Mesenchymal stem cell (in vitro differentiated cells and primary cell): ENCODE data around the gene PHOSPHO1.

Experiments
- DNase-seq: peaks from one replicate; pipeline ENCODE4 v3.0.0-alpha.2; 2013
- H2AFZ ChIP-seq: one replicate; pipeline ENCODE4 v1.6.1; 2013; ENCODE audit warnings: low read depth, mild to moderate bottlenecking, control low read depth, inconsistent platforms, low read length, moderate library complexity
- H2AK5ac ChIP-seq: 2 replicates; pipeline ENCODE4 v1.6.1; 2013; ENCODE audit warnings: low read length, moderate library complexity, mild to moderate bottlenecking, inconsistent platforms; ENCODE audit not compliant: severe bottlenecking
- H2BK120ac ChIP-seq: one replicate; pipeline ENCODE4 v1.6.1; 2013; ENCODE audit warnings: low read depth, mild to moderate bottlenecking, inconsistent platforms, low read length, moderate library complexity
- H2BK12ac ChIP-seq, 2 experiments: one replicate each; pipeline ENCODE4 v1.6.1; 2013; ENCODE audit warnings: inconsistent platforms in 2 of 2, low read length in 2 of 2, mild to moderate bottlenecking in 2 of 2, moderate library complexity in 2 of 2, control low read depth in 1 of 2
- H2BK15ac ChIP-seq: one replicate; pipeline ENCODE4 v1.6.1; 2013; ENCODE audit warnings: mild to moderate bottlenecking, low read depth, inconsistent platforms; ENCODE audit not compliant: poor library complexity, severe bottlenecking
- H2BK5ac ChIP-seq: 2 replicates; pipeline ENCODE4 v1.6.1; 2013; ENCODE audit warnings: low read depth, mild to moderate bottlenecking, low read length, control low read depth, inconsistent platforms; ENCODE audit not compliant: poor library complexity, severe bottlenecking
- H3K14ac ChIP-seq, 2 experiments: one replicate each; pipeline ENCODE4 v1.6.1; 2013; ENCODE audit warnings: inconsistent platforms in 2 of 2, low read length in 2 of 2, control low read depth in 1 of 2, mild to moderate bottlenecking in 1 of 2, moderate library complexity in 1 of 2
- H3K18ac ChIP-seq, 2 experiments: one replicate each; pipeline ENCODE4 v1.6.1; 2013; ENCODE audit warnings: inconsistent platforms in 2 of 2, low read length in 2 of 2, control low read depth in 1 of 2, low read depth in 1 of 2, mild to moderate bottlenecking in 1 of 2
- H3K23ac ChIP-seq, 2 experiments: one replicate each; pipeline ENCODE4 v1.6.1; 2013; ENCODE audit warnings: inconsistent platforms in 2 of 2, low read length in 2 of 2, mild to moderate bottlenecking in 2 of 2, moderate library complexity in 2 of 2, control low read depth in 1 of 2
- H3K27ac ChIP-seq: 2 replicates; pipeline ENCODE4 v1.5.1; 2013; ENCODE audit warnings: mild to moderate bottlenecking, moderate library complexity, low read length, control low read depth, inconsistent platforms; ENCODE audit not compliant: poor library complexity, severe bottlenecking
- H3K27me3 ChIP-seq, 2 experiments: 2 replicates each; pipeline versions ENCODE4 v1.6.1 to v1.7.0; 2013; ENCODE audit warnings: low read length in 2 of 2, mild to moderate bottlenecking in 2 of 2, moderate library complexity in 2 of 2, control low read depth in 1 of 2, inconsistent platforms in 1 of 2; ENCODE audit not compliant: control insufficient read depth in 1 of 2, insufficient read depth in 1 of 2
- H3K36me3 ChIP-seq, 2 experiments: 2 replicates each; pipeline versions ENCODE4 v1.6.1 to v1.7.0; 2013; ENCODE audit warnings: low read length in 2 of 2, control low read depth in 1 of 2, inconsistent platforms in 1 of 2, low read depth in 1 of 2, mild to moderate bottlenecking in 1 of 2; ENCODE audit not compliant: insufficient read depth in 2 of 2, control insufficient read depth in 1 of 2
- H3K4ac ChIP-seq, 2 experiments: one replicate each; pipeline ENCODE4 v1.6.1; 2013; ENCODE audit warnings: inconsistent platforms in 2 of 2, low read length in 2 of 2, mild to moderate bottlenecking in 2 of 2, moderate library complexity in 2 of 2, control low read depth in 1 of 2, low read depth in 1 of 2
- H3K4me1 ChIP-seq: 2 replicates; pipeline ENCODE4 v1.6.1; 2013; ENCODE audit warnings: low read depth, low read length, control low read depth; ENCODE audit not compliant: control insufficient read depth, insufficient read depth
- H3K4me2 ChIP-seq: 2 replicates; pipeline ENCODE4 v1.6.1; 2013; ENCODE audit warnings: low read length, mild to moderate bottlenecking, inconsistent platforms; ENCODE audit not compliant: poor library complexity, severe bottlenecking
- H3K4me3 ChIP-seq, 2 experiments: 2 replicates each; pipeline versions ENCODE4 v1.5.1 to v1.7.0; 2013; ENCODE audit warnings: low read length in 2 of 2, mild to moderate bottlenecking in 2 of 2, control low read depth in 1 of 2, low read depth in 1 of 2; ENCODE audit not compliant: insufficient read depth in 1 of 2
- H3K79me1 ChIP-seq: replicated peaks from 2 replicates; pipeline ENCODE4 v1.6.1; 2013; ENCODE audit warnings: mild to moderate bottlenecking, control low read depth, low read length, inconsistent platforms; ENCODE audit not compliant: poor library complexity, severe bottlenecking
- H3K9ac ChIP-seq: 2 replicates; pipeline ENCODE4 v1.7.0; 2013; ENCODE audit warnings: mild to moderate bottlenecking, low read length, moderate library complexity
- H3K9me3 ChIP-seq: 2 replicates; pipeline ENCODE4 v1.7.0; 2013; ENCODE audit warnings: mild to moderate bottlenecking, low read length; ENCODE audit not compliant: control insufficient read depth
- H4K8ac ChIP-seq: one replicate; pipeline ENCODE4 v1.6.1; 2013; ENCODE audit warnings: inconsistent platforms, mild to moderate bottlenecking, low read length, moderate library complexity
- H4K91ac ChIP-seq: one replicate; pipeline ENCODE4 v1.6.1; 2013; ENCODE audit warnings: mild to moderate bottlenecking, low read length, inconsistent platforms
- WGBS: methylation state at CpG from one replicate; pipeline ENCODE4 v1.1.7; 2013; ENCODE audit warnings: mixed read lengths; 5-methylcytosine and 5-hydroxymethylcytosine counted together

The PHOSPHO1 gene

DNA sequence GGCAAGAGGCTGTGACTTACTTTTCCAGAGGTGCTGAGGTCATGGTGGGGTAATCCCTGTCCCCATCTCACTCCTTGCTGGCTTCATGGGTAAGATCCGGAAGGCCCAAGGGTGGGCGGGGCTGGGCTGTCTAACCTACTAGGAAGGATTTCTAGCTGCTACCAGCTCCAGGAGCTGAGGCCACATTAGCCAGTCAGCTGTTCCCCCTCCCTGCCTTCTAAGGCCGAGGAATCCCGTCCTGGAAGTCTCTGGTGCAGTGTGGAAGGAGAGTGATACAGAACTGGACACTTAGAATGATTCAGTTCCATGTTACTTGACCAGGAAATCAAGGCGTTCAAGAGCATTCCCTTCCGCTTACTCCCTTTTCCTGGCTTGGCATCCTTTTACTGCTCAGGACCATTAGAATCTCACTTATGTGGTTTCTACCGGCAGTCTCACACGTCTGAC, 29.1 kb downstream of the PHOSPHO1 start:
- no peak overlapping the region for H3K23ac ChIP-seq
- H2BK120ac ChIP-seq = no peak overlapping the region
- no peak overlapping the region for H3K9ac ChIP-seq
- peaks cover 3% of the 10 kb centered on the region for H3K4me1 ChIP-seq
- H2BK15ac ChIP-seq = no peak overlapping the region
- peaks cover 0 to 6% of the 10 kb centered on the region in 2 experiments for H3K27me3 ChIP-seq
- H3K4ac ChIP-seq = no peak overlapping the region
- H3K4me2 ChIP-seq = no peak overlapping the region
- H2BK12ac ChIP-seq = no peak overlapping the region
- H2BK5ac ChIP-seq = no peak overlapping the region
- H4K91ac ChIP-seq = no peak overlapping the region
- DNase-seq = peak; percentile 13
- no peak overlapping the region for H2AFZ ChIP-seq
- H3K27ac ChIP-seq = no peak overlapping the region
- H3K18ac ChIP-seq = peak overlapping the region in 1 of 2 experiments; percentile 43
- no peak overlapping the region for H4K8ac ChIP-seq
- H3K79me1 ChIP-seq = no peaks in the 10 kb centered on the region
- no peak overlapping the region for H3K14ac ChIP-seq
- no peak overlapping the region for H3K4me3 ChIP-seq
- 52% methylated on average over 8 of the region's 8 CpGs for WGBS
- no peaks in the 10 kb centered on the region for H3K36me3 ChIP-seq
- H2AK5ac ChIP-seq = no peak overlapping the region
- H3K9me3 ChIP-seq = no peaks in the 10 kb centered on the region

DNA sequence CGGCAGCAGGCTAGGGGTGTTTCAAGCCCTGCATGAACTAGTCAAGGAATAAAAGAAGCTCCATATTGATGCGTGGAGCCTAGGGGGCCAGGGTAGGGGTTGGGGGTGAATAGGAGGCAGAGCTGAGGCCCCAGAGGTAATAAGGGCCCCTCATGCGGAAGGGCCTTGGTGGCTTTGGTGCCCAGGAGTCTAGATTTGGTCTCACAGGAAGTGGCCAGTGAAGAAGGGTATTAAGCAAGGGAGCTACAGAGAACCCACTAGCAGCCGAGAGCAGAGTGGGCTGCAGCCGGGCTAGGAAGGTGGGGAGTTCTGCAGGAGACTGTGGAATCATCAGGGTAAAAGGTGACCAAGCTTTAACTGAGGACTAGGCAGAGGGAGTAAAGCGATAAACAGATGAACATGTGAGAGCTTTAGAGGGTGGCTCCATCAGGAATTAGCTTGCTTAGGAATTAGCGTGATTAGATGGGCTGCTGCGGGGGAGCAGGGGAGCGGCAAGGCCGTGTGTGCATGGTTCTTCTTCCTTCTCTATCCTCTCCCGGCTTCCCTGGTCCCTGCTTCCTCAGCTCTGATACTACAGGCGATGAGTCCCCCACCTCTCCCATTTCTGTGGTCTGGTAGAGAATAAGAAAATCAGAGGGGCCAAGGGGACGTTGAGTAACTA, 30.0 kb downstream of the PHOSPHO1 start:
- H3K4me1 ChIP-seq = peaks cover 3% of the 10 kb centered on the region
- no peak overlapping the region for H4K91ac ChIP-seq
- H3K79me1 ChIP-seq = no peaks in the 10 kb centered on the region
- no peak overlapping the region for H3K18ac ChIP-seq
- DNase-seq = no peak
- 96% methylated on average over 9 of the region's 13 CpGs for WGBS
- H4K8ac ChIP-seq = no peak overlapping the region
- H3K27me3 ChIP-seq = peaks cover 0 to 3% of the 10 kb centered on the region in 2 experiments
- no peak overlapping the region for H2AFZ ChIP-seq
- H3K36me3 ChIP-seq = no peaks in the 10 kb centered on the region
- no peak overlapping the region for H2BK12ac ChIP-seq
- H3K4me2 ChIP-seq = no peak overlapping the region
- no peak overlapping the region for H3K27ac ChIP-seq
- H3K9ac ChIP-seq = no peak overlapping the region
- H3K9me3 ChIP-seq = no peaks in the 10 kb centered on the region
- no peak overlapping the region for H2BK120ac ChIP-seq
- no peak overlapping the region for H2BK15ac ChIP-seq
- no peak overlapping the region for H3K4ac ChIP-seq
- no peak overlapping the region for H3K14ac ChIP-seq
- no peak overlapping the region for H3K4me3 ChIP-seq
- H2AK5ac ChIP-seq = no peak overlapping the region
- H3K23ac ChIP-seq = no peak overlapping the region
- peak overlapping the region; percentile 33 for H2BK5ac ChIP-seq

DNA sequence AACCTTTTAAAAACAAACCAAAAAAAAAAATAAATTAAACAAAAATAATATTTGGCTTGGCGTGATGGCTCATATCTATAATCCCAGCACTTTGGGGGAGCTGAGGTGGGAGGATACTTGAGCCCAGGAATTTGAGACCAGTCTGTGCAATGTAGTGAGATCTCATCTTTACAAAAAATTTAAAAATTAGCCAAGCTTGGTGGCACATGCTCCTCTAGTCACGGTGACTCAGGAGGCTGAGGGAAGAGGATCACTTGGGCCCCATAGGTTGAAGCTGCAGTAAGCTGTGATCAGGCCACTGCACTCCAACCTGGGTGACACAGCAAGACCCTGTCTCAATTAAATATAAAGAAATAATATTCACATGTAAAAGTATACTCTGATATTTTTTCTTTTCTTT, 32.4 kb downstream of the PHOSPHO1 start:
- Histone ChIP-seq H3K14ac (no peak overlapping the region), H3K27ac (no peak overlapping the region)

DNA sequence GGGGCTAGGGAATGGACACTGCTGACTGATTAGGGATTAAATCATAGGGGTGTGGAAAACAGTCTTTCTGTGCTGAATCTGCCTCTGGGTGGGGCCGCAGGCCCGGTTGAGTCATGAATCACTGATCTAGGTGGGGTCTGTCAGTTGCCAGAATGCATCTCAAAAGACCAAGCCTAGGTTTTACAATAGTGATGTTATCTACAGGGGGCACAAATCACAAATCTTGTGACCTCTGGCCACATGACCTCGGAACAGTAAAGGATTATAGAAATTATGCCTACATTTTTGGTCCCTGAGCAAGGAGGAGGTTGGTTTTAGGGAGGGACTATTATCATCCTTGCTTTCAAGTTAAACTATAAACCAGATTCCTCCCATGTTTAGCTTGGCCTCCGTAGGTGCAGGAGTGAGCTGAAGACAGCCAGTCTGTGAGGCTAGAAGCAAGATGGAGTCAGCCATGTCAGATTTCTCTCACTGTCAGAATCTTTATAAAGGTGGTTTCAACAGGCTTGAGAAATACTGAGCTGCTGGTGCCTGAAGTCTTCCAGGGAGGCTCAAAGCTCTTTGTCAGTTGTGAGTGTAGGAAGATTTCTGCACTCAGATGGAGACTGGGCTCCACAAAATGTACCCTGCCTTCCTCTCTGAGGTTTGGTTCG, 33.1 kb downstream of the PHOSPHO1 start:
- no peak overlapping the region for H2BK15ac ChIP-seq
- peak overlapping the region; percentile 71 for H3K27ac ChIP-seq
- whole genome bisulfite sequencing = 78% methylated on average over 4 of the region's 5 CpGs
- no peak overlapping the region for H2BK120ac ChIP-seq
- H3K27me3 ChIP-seq = no peaks in the 10 kb centered on the region
- no peak overlapping the region for H3K23ac ChIP-seq
- no peaks in the 10 kb centered on the region for H3K79me1 ChIP-seq
- no peak overlapping the region for H2BK5ac ChIP-seq
- no peak overlapping the region for H2AK5ac ChIP-seq
- H3K4me2 ChIP-seq = no peak overlapping the region
- H4K8ac ChIP-seq = no peak overlapping the region
- H3K4ac ChIP-seq = no peak overlapping the region
- H4K91ac ChIP-seq = no peak overlapping the region
- no peak overlapping the region for H3K4me3 ChIP-seq
- H3K36me3 ChIP-seq = no peaks in the 10 kb centered on the region
- H2AFZ ChIP-seq = no peak overlapping the region
- no peaks in the 10 kb centered on the region for H3K9me3 ChIP-seq
- H3K9ac ChIP-seq = peak overlapping the region; percentile 1
- H3K14ac ChIP-seq = no peak overlapping the region
- H3K4me1 ChIP-seq = peaks cover 11% of the 10 kb centered on the region
- no peak for DNase-seq
- H2BK12ac ChIP-seq = no peak overlapping the region
- no peak overlapping the region for H3K18ac ChIP-seq

More for the DNA sequence above, 32.4 kb downstream of the PHOSPHO1 start:
- Histone ChIP-seq H3K4me1 (peaks cover 10% of the 10 kb centered on the region), H4K8ac (no peak overlapping the region), H3K27me3 (peaks cover 0 to 3% of the 10 kb centered on the region in 2 experiments), H3K9ac (no peak overlapping the region), H3K36me3 (no peaks in the 10 kb centered on the region), H2AK5ac (no peak overlapping the region), H2BK15ac (no peak overlapping the region), H3K4me3 (no peak overlapping the region), H3K4me2 (no peak overlapping the region), H2AFZ (no peak overlapping the region), H3K18ac (no peak overlapping the region), H2BK120ac (no peak overlapping the region), H3K79me1 (no peaks in the 10 kb centered on the region), H2BK12ac (no peak overlapping the region), H3K4ac (no peak overlapping the region), H4K91ac (no peak overlapping the region), H2BK5ac (no peak overlapping the region), H3K23ac (no peak overlapping the region), H3K9me3 (no peaks in the 10 kb centered on the region)
- no peak for DNase-seq
- 96% methylated on average over 2 of the region's 2 CpGs for WGBS
